GM12872 (cell line): ENCODE measurements around the gene CDH11.

Experiments
- CTCF ChIP-seq: IDR thresholded peaks from 3 replicates; pipeline ENCODE4 v1.5.1; 2011; ENCODE audit warnings: low read depth, mild to moderate bottlenecking, low read length, moderate library complexity; ENCODE audit not compliant: insufficient read depth

CDH11 gene

DNA sequence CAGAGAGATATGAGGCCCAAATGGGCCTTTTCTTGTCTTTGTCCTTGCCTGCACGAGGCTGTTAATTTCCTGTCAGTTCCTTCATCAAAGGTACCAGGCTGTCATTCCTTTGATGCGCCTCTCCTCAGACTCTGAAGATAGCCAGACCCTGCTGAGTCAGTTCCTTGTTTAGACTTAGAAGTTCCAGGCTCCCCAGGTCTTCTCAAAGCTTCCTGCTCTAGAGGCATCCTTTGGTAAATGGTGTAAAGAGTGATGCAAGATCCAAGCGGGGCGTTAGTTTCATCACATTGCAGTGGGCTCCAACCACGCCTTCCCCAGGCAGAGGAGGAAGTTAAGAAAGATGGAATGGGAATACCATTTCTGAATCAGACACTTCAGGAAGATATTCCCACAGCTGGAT lies 4.0 kb upstream of the CDH11 start:
- TF ChIP-seq CTCF = no peak

DNA sequence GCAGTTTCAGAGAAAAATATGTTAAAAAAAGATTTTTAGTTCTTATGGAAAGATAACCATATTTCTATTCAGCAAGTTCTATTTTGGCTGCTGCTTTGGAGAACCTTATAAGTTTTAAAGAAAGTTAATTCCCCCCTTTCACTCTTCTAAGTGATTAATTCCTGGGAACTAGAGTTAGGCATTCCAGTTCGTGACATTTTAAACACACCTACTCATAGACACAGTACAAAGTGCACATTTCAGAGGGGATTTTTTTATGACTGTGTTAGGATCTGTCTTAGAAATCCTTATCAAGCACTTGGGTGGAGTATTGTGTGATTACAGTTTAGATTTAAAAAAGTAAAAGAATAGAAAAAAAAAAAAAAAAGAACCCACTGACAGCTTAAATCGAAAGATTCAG lies 3.5 kb upstream of the CDH11 start:
- no peak for TF ChIP-seq CTCF

GRCh38 chr16:65124596-65124995 lies 2.7 kb upstream of the CDH11 start:
- TF ChIP-seq CTCF = no peak

DNA sequence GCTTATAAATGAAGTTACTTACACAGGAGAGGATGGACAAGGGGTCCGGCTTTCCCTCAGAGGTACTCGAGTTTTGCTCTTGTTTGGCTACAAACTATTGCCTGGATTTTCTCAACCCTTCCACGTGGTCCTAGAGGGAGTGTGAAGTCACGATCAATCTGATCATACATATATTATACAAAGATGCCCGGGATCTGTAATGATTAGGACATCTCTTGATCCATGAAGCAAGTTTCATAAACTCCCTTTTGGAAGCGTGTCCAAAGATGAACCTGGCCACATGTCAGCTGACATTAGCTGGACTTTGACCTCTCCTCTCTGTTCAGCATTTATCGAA lies 2.3 kb upstream of the CDH11 start:
- TF ChIP-seq CTCF = no peak

DNA sequence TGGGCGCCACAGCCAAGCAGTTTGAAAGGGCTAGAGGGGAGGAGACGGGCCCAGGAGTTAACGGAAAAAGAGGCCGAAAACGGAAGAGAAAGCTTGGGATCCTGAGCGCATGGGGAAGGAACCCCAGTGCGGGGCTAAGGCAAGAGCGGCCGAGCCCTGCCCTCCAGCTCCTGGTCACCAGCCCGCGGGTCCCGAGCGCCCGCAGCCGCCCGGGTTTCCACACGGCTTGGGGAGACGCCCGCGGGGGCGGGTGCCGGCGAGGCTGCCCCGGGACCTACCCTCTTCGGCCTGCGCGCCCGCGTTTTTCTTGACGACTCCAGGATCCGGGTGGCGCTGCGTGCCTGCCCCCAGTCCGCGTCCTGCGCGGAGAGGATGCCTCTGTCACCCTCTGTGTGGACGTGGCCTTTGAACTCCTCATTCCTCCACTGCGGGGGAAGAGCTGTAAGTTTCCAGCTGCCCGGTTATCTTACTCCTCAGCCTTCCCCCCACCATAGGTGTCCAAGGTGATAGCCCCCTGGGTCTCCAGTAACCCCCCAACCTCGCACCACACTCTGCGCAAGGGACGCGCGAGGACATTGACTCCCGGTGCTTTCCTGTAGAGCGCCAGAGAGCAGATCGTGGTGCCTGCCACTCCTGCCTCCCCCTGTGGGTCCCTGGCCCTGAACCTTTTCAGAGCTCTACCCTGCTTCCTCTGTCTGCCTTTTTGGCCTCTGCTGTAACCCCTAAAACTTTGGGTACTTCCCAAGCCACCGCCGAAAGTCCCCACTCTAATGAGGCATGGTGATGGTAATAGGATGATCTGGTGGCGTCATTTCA lies 1.7 kb upstream of the CDH11 start:
- no peak for TF ChIP-seq CTCF

- no peak for TF ChIP-seq CTCF
Observed at GRCh38 chr16:65122724-65123395, 997 bp upstream of the CDH11 start.

- TF ChIP-seq CTCF = no peak
Observed at GRCh38 chr16:65120831-65121721, 787 bp downstream of the CDH11 start.
